HG02938 (cell line): ENCODE results near the gene COPG2.
"Not testable (repeated sequence)": the region's sequence is repeated elsewhere in the genome, so short reads cannot be mapped to it uniquely, and the experiment has no call there.

Source experiments
- ATAC-seq: cut with Tn5 transposase; IDR thresholded peaks from one replicate; pipeline ENCODE4 v1.9.1; 2021; ENCODE audit warnings: mild to moderate bottlenecking, moderate library complexity; ENCODE audit not compliant: unreplicated experiment

COPG2 gene, protein sequence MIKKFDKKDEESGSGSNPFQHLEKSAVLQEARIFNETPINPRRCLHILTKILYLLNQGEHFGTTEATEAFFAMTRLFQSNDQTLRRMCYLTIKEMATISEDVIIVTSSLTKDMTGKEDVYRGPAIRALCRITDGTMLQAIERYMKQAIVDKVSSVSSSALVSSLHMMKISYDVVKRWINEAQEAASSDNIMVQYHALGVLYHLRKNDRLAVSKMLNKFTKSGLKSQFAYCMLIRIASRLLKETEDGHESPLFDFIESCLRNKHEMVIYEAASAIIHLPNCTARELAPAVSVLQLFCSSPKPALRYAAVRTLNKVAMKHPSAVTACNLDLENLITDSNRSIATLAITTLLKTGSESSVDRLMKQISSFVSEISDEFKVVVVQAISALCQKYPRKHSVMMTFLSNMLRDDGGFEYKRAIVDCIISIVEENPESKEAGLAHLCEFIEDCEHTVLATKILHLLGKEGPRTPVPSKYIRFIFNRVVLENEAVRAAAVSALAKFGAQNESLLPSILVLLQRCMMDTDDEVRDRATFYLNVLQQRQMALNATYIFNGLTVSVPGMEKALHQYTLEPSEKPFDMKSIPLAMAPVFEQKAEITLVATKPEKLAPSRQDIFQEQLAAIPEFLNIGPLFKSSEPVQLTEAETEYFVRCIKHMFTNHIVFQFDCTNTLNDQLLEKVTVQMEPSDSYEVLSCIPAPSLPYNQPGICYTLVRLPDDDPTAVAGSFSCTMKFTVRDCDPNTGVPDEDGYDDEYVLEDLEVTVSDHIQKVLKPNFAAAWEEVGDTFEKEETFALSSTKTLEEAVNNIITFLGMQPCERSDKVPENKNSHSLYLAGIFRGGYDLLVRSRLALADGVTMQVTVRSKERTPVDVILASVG

DNA sequence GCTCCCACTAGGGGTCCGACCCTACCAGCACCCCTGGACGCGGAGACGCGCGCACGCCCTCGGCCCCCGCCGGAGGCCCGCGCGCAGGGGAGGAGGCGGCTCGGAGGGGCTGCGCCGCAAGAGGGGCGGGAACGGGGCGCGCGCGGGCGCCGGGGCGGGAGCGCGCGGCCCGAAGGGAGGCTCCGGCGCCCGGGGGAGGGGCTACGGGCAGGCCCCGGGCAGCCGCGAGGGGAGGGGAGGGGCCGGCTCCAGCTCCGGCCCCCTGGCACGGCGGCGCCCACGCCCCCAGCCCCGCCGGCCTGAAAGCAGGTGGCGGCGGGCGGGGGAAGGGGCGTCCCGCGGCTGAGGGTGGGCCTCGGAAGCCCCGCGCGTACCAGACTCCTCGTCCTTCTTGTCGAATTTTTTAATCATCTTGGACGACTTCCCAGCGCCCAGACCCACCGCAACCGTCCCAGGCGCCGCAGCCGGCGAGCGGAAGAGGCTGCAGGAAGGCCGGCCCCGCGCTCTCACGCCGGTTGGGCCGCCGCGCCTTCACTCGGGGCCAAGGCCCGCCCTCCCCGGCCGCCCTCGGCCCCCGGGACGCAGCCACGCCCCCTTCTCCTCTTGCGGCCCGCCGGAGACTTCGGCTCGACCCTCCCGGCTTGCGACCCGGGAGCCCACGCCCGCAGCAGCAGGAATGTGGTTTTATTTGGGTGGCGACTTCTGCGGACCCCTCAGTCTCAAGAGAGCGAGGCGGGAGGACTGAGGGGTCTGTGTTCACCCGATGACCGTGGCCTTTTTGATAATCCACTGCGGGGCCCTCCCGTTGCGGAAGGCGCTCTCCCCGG, at the start of gene COPG2:
TSS of gene COPG2 (minus strand) at position 491 of the 827 bp plus-strand sequence. CDS start at position 411, 80 bp downstream.
- peak; percentile 93 for ATAC-seq

- ATAC-seq = no peak
These were observed 43.9 kb upstream of the COPG2 start for GRCh38 chr7:130712416-130712815.

- ATAC-seq = no peak
These were observed 40.2 kb upstream of the COPG2 start for GRCh38 chr7:130708766-130709165.

DNA sequence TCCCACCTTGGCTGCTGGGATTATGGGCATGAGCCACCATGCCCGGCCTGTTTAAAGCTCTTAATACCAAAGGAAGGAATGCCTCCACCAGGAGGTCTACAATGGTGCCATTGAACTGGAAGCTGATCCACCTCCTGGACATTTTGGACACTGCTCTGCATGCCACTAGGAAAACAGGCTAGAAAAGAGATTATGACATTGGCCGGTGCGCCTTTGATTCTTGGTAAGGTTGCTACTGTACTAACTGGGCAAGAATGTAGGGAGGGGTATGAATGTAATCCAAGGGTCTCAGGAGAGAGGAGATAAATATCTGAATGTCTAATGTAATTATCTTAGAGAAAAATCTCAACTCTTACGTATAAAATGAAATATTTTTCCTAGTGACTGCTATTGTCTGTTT, 39.5 kb upstream of the COPG2 start:
- ATAC-seq = no peak

GRCh38 chr7:130703851-130704250, 35.3 kb upstream of the COPG2 start:
- no peak for ATAC-seq

- ATAC-seq = no peak
These were observed 33.1 kb upstream of the COPG2 start for GRCh38 chr7:130701650-130702049.

DNA sequence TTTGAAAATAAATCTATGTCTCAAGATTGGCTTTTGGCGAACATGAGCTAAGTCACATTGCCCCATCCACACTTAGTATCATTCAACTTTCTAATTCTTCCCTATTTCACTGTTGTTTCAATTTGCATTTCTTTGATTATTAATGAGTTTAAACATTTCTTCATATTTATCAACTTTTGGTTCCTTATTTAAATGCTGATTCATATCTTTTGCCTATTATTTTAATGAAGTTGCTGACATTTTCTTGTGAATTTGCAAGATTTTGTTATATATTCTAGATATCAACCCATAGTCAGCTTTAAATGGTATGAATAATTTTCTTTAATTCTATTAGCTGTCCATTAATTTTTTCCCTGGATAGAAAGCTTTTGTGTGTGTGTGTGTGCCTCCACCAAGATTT, 32.2 kb upstream of the COPG2 start:
- no peak for ATAC-seq

DNA sequence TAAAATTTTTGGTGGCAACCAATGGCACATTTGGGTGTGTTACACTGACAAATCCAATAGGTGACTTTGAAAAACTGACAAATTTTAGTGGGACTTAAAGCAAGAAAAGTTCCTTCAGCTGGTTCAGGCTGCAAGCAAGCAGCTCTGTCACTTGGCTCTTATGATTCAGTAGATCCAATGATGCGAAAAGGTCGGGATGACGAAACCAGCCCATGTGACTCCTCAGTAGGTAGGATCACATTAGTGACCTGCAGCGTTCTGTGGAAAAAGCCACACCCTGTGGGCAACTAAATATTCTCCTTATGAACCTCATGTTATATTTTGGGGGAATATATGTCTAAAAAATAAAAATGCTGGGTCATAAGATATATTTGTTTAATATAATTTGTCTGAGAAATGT, 31.1 kb upstream of the COPG2 start:
- ATAC-seq = no peak

DNA sequence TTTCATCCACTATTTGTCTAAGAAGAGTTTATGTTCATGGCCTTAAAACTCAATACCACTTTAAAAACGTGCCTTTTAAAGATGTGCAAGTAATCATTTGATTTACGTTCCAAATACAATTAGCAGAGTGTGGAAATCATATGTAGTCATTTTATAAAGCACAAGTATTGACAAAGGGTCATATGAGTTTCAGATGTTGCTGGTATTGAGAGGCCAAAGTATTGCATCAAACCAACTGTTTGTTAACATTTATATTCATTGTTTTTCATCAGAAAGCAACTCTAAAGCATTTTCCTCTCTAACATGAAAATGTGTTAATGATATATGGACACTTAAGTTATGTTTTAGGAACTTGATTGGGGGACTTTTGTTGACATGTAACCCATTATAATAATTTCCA, 29.3 kb upstream of the COPG2 start:
- ATAC-seq = no peak

DNA sequence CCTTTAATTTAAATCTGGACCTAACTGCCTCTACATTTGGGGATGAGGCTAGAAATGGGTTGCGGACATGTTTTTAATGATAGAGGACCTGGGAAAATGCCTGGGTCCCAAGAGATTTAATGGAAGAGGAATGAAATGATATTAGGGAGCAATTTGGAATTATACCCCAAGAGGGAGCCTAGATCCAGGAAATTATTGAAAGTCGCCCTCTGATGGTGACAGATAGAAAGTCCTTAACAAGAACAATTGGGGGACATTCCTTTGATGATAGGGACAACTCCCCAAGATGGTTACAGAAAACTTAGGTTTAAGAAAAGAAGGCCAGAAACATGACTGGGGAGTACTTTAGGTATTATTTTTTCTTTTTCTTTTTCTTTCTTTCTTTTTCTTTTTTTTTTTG, 27.3 kb upstream of the COPG2 start:
- ATAC-seq = no peak

DNA sequence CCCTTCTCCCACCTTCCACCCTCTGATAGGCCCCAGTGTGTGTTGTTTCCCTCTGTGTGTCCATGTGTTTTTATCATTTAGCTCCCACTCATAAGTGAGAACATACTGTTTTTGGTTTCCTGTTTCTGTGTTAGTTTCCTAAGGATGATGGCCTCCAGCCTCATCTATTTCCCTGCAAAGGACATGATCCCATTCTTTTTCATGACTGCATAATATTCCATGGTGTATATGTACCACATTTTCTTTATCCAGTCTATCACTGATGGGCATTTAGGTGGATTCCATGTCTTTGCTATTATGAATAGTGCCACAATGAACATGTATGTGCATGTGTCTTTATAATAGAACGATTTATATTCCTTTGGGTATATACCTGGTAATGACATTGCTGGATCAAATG, 23.8 kb upstream of the COPG2 start:
- not testable (repeated sequence) for ATAC-seq

DNA sequence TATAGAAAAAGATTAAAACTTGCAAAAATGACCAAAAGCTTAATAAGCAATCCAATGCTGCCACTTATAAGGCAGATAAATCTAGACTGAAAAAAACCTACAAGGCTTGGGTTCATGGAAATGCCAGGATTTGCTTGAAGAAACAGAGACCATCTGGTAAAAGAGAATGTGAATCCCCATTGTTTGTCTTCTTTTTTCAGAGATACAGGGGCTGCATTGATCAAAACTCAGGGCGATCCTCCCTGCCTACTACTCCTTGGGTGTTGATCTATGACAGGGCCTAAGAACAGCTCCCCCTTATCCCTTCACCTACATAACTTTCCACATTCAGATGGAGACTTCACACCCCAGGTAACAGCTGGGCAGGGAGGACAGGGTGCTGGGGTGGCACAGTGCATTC, 21.1 kb upstream of the COPG2 start:
- ATAC-seq = no peak

- ATAC-seq = no peak
These were observed 14.5 kb upstream of the COPG2 start for GRCh38 chr7:130683026-130683425.

GRCh38 chr7:130674456-130674855, 5.9 kb upstream of the COPG2 start:
- ATAC-seq = no peak

- ATAC-seq = no peak
These were observed 4.5 kb upstream of the COPG2 start for GRCh38 chr7:130673066-130673465.

DNA sequence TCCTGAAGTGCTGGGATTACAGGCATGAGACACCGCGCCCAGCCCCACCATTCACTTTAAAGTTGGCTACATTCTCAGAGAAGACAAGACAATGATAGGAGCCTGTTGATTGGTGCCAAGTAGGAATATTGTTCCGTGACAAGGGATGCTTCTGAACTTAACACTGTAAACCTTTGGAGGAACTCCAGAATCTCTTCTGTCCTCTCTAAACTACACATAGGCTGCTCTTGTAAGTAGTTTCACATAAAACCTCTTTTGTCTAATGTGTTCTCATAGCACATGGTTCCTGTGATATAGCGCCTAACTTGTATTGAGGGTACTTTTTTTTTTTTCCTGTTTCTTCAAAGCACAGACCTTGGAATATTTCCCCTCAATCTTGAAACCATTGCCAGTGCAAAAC, 3.6 kb upstream of the COPG2 start:
- no peak for ATAC-seq

- ATAC-seq = peak; percentile 14
These were observed 645 bp upstream of the COPG2 start for GRCh38 chr7:130669085-130669700.

GRCh38 chr7:130667593-130668257, 823 bp downstream of the COPG2 start:
- peak; percentile 1 for ATAC-seq

- no peak for ATAC-seq
These were observed 6.1 kb downstream of the COPG2 start for GRCh38 chr7:130662426-130662825.

- ATAC-seq = no peak
These were observed 13.3 kb downstream of the COPG2 start for GRCh38 chr7:130655286-130655685.
